Measurements from ENCODE around the gene DOK6.

DNA sequence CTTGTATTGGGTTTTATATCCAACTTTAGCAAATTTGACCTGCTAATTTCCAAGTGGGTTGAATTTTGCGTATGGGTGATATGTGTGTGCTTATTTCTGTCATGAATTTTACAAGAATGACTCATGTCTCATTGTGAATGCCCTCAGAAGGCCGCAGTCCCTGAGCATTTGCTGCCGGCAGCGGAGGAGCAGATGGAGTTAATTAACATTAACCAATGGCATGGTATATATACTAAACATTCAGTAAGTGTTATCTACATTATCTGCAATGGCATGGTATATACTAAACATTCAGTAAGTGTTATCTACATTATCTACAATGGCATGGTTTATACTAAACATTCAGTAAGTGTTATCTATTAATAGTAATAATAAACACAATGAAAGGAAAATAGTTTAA is 90.1 kb downstream of the DOK6 start:
- no peak for TF ChIP-seq TCF7 (CRISPR knock-in tag; IDR thresholded peaks at IDR 0.05; ENCODE audit: low read depth)
- TF ChIP-seq CTCF (IDR thresholded peaks at IDR 0.05): no peak
- TF ChIP-seq USF2 (CRISPR knock-in tag; IDR thresholded peaks at IDR 0.05): no peak
- no peak for TF ChIP-seq JUN (CRISPR knock-in tag; IDR thresholded peaks at IDR 0.05)
- TF ChIP-seq ZNF423 (CRISPR knock-in tag; IDR thresholded peaks at IDR 0.05): no peak
- TF ChIP-seq PRDM15 (CRISPR knock-in tag; IDR thresholded peaks at IDR 0.05): no peak
- TF ChIP-seq ETV6 (CRISPR knock-in tag; IDR thresholded peaks at IDR 0.05): no peak
- no peak for TF ChIP-seq IRF2 (CRISPR knock-in tag; IDR thresholded peaks at IDR 0.05; ENCODE audit: borderline replicate concordance, low read depth)
- no peak for TF ChIP-seq NR3C1 (CRISPR knock-in tag; conservative IDR thresholded peaks at IDR 0.05; ENCODE audit: low read depth)
- no peak for TF ChIP-seq HMGXB4 (CRISPR knock-in tag; IDR thresholded peaks at IDR 0.05)
- TF ChIP-seq CDX4 (CRISPR knock-in tag; IDR thresholded peaks at IDR 0.05; ENCODE audit: borderline replicate concordance): no peak

All from WTC11 (cell line).